ENCODE results near the gene RIMBP2.

Gene RIMBP2

DNA sequence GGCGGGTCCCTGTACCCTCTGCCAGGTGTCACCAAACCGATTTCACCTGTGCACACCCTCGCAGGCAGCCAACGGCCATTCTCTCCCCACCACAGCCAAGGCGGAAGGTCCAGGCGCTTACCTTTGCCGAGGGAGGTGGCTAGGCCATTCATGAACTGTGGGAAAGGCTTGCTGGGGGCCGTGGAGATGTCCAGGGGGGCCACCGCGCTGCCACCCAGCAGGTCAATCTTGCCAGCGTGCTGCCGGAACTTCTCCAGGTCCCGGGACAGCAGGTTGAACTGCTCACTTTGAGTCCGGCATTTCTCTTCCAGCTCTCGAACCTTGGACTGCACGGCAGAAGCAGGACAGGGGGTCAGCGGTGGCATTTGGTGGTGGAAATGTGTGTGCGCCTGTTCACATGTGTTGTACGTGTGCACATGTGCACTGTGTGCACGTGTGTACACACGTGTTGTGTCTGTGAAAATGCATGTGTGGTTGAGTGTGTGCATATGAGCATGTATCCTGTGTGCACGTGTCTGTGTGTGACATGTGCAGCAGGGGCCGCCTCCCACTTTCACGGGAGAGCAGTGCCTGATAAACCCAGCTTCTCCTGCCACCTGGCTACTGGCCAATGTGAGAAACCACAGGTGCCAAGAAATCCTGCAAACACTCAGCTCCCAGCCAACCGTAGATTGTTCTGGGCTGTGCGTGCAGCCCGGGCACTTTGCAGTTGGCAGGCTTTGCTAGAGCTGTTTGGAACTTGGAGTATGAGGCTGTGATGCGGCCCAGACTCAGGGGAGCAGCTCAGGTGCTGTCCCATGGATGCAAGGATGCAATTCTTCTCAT lies 259.5 kb downstream of the RIMBP2 start:
- DNase-seq = no peak

GRCh38 chr12:130455161-130455560 lies 260.9 kb downstream of the RIMBP2 start:
- no peak for DNase-seq

- no peak for DNase-seq
Measured at GRCh38 chr12:130454296-130454695, 261.8 kb downstream of the RIMBP2 start.

DNA sequence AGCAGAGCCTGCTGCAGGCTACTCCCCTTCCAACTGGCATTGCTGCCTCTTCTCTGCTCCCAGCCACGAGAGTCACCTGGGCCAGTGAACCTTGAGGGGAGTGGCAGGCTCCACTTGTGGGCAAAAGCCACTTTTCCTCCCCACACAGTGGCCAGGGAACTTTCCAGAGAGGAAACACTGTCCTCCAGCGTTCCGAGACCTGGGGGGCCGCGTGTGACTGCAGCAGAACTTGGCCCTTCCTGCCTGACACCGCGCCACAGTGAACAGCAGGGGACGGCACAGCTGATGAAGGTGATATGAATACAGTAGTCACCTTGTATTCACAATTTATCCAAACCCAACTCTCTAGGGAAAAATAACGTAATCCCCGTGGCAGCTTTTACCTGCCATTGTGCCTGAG lies 263.6 kb downstream of the RIMBP2 start:
- DNase-seq = no peak

DNA sequence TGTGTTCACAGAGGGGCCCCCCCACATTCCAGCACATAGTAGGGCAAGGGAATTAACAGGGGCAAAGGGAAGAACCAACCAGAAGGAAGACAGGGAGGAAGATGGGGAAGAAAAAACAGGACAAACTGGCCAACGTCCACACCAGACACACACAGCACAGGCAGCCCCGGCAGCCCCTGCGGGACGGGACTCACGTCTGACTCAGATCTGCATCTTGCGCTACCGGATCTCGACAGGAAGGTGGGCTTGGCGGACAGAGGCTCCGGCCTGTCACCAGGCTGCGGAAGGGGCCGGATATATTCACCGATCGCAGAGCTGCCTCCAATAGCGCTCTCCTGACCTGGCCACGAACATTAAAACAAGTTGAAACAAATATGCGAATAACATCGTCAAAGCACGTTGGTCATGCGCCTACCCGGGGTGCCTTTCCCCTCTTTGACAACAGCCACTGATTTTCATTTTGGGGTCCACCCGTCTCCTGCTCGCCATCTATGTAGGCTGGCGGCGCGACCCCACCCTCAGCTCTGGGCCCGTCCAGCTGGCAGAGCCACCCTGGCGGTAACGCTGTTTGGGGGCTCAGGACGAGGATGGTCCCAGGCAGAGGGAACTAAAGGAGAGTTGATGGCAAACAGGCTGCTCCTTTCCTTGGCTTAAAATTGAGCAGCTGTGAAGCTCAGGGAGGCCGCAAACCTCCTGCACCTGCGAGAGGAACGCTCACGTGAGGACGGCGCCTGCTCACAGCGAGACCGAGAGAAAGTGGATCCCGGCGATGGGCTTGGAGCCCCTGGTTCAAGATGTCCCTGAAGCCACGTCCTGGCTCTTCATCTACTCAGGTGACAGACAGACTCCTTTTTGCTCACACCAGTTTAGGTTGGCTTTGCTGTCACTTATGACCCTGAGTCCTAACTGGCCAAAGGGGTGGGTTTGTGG lies 264.8 kb downstream of the RIMBP2 start:
- no peak for DNase-seq

- no peak for DNase-seq
Measured at GRCh38 chr12:130449291-130449690, 266.8 kb downstream of the RIMBP2 start.

DNA sequence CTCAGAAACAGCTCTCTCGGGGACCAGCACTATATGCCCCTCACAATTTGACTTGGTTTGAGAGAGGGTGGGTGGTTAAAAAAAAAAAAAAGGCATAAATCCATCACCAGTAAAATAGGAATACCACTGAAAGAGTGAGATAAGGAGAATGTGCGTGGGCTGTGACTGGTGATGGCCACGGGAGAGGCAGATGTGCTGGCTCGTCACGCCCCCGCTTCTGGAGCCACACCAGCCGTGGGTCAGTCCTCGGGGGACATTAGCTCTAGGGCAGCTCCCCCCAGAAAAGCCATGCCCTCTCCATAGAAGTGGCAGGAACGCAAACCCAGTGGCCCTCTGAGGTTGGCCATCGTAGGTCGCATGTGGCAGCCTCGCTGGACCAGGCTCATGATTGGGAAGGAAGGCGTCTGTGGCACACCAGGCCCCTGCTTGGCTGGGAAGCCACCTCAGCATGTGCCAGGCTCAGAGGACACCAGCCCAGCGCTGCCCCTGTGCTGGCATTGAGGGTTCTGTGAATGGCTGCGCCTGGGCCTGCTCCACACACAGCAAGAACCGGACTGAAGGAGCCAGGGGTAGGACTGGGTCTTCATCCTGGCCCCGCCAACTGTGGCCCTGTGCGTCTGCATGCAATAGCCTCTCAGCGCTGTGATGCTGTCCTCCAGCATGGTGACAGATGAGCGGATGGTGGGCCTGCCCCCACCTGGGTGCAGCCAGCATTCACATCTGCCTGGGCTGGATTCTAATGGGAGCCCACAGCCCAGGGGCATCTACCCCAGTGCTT lies 267.9 kb downstream of the RIMBP2 start:
- DNase-seq = no peak

GRCh38 chr12:130447655-130447965 lies 268.5 kb downstream of the RIMBP2 start:
- DNase-seq = no peak

DNA sequence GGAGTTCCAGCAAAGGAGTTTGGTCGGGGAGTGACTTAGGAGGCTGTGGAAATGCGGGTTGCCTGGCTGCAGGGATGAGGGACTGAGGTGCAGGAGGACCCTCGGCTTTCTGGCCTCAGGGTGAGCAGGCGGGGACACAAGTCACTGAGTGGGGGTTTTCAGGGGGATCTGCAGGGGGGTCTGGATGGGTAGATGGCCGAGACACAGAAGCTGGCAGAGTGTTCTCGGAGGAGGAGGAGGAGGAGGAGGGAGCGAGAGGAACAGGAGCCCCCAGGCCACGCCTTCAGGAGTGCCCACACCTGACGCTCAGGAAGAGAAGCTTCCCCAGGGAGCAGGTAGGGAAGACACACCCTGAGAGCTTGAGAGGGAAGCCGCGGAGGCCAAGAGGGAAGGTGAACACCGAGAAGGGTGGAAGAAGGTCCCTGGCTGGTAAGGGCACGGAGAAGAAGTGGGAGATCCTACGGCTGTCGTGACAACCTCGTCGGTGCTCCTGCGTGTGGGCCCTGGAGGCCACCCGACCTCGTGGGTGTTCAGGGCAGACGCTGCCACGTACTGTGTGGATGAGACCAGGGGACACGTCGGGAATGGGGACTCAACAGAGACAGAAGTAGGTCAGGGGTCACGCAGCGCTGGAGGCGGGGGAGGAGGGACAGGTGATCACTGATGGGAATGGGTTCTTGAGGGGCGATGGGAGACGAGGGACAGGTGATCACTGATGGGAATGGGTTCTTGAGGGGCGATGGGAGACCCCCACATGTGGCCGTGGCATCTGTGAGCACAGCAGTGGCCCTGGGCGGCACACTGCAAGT lies 269.0 kb downstream of the RIMBP2 start:
- DNase-seq = no peak

DNA sequence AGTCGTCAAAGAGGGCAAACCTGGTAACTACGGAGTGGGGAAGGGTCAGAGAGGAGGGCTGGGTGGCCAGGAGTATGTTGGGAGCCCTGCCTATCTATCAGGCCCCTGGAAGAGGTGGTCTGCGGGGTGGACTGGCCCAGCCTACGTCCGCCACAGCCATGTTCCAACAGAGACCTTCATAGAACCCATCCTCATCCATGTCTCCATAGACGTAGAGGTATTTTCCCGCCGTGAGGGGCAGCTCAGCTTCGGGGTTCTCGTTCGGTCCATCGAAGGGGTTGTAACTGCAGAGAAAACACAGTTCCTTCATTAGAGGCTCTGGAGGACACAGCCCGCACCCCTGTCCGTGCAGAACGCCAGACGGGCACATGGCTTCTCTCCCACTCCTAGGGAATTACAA lies 271.1 kb downstream of the RIMBP2 start:
- DNase-seq = no peak

- DNase-seq = no peak
Measured at GRCh38 chr12:130444061-130444460, 272.0 kb downstream of the RIMBP2 start.

DNA sequence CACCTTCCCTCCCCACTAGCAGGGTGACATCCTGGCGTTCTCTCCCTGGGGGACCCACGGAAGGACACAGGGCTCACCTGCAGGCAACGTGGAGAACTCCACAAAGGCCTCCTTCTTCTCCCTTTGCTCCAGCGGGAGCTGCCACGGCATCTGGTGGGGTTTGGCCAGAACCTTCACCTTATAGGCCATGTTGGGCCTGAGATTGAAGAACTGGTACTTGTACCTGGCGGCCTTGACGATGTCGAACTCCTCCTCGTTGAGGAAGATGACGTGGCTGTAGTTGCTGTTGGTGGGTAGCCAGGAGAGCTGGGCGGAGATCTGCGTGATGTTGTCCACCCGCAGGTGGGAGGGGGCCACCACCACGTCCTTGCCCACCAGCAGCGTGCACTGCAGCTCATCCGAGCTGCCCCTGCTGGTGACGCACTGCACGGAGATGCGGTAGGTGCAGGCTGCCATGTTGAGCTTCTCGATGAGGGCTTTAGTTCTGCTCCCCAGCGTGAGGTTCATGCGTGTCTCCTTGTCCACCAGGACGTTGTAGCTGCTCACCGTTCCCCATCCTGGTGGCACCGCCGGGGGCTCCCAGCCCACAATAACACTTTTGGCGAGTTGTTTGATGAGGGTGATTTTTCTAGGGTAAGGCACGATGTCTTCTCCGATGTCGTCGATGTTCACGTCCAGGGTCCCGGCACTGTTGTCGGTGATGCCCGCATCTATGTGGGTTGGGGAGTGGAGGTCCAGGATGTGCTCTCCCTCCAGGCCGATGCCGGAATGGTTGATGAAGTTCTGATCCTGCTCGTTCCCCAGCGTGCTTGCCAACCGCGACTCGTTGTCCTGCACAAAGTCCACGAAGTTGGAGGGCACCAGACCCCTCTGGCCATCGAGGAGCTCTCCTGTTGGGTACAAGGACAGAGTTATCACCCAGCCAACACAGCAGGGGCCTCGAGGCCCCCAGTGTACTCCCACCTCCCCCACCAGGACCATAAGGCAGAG lies 274.0 kb downstream of the RIMBP2 start:
- no peak for DNase-seq

GRCh38 chr12:130440411-130441080 lies 275.6 kb downstream of the RIMBP2 start:
- DNase-seq = no peak

DNA sequence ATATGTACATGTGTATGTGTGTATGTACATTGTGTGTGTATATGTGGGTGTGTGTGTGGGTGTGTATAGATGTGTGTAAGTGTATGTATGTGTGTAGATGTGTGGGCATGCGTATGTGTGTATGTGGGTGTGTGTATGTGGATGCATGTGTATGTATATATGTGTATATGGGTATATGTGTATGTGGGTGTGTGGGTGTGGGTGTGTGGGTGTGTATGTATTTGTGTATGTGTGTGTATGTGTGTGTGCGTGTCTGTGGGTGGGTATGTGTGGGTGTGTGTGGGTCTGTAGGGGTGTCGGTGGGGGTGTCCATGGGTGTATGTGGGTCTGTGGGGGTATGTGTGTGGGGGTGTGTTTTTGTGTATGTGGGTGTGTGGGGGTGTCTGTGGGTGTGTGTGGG lies 276.8 kb downstream of the RIMBP2 start:
- no peak for DNase-seq

DNA sequence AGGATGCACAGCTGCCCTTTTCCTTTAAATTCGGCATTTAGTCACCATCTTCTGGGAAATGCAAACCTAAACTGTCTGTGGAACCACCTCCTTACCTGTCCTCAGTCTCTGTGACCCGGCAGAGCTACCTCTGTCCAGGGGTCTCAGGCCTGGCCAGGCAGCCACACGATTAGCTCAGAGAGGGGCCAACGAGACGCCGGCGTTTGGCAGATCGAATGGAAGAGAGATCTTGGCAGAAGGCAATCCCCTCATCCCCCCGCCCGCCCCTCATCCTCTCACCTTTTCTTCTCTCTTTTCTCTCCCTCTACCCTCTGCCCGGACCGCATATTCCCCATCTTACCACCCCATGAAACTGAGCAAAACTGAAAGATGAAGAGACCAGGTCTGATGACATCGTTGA lies 277.4 kb downstream of the RIMBP2 start:
- no peak for DNase-seq

DNA sequence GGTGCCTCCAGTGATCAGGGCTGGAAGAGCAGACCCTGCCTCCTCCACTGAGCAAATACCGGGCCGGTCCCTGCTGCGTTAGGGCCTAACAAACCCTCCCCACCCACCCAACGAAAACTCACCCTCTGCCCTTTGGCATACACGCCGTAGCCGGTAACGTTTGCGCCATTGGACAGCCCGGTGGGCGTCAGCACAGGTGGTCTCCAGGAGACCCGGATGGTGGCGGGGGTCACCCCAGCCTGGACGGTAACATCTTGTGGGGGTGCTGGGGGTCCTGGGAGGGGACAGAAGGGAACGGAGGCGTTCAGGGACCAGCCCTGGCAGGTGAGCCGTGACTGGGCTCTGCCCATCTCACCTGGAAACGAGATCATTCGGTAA lies 277.9 kb downstream of the RIMBP2 start:
- DNase-seq = no peak

DNA sequence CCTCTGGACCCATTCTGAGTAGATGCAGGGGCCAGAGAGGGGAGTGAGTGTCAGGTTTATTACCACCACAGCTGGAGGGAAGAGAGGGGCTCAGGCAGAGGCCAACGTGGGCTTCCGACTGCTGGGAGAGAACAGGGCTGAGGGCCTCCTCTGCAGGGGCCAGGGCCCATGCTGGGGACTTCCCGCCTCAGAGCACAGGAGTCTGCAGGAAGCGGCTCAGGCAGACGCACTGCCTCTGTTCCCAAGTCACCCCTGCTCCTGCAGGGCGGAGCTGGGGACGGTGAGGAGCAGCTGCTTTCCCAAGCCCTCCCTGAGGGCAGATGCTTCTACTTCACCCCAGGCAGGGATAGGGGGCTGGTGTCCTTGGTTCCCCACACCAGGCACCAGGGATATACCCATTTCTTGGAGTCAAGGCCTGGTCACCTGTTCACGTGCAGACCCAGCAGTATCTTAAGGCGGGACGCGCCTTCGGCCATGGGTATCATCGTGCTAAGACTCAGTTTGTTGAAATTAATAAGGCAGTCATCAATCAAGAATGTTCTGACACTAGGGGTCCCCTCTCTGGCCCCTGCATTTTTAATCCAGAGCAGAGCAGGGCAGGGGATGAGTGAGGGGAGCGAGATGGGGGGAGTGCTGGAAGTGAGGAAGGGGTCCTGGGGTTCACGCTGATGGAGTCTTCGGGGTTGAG lies 278.4 kb downstream of the RIMBP2 start:
- no peak for DNase-seq

GRCh38 chr12:130436741-130437501 lies 279.2 kb downstream of the RIMBP2 start:
- DNase-seq = no peak

DNA sequence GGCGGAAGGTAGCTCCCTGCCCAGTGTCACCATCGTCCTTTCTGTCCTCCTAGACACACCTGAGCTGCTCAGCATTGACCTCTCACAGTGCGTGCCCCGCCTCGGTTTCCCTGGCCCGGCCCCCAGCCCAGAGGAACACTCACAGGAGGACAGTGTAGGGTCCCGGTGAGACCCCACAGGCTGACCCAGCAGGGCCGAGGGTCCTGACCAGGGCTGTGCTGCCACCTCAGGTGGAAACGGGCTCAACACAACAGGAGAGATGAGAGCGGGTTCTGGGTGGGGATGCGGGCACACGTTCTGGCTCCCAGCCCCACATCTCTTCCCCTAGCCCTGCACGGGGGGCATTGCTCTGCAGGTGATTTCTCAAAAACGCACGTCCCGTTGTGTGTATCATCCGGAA lies 280.3 kb downstream of the RIMBP2 start:
- no peak for DNase-seq

All from stimulated activated CD4-positive, alpha-beta T cell treated with anti-CD3 and anti-CD28 coated beads, Interleukin-4, amount 100 ng/mL, for 1 hour (primary cell).